ENCODE results near the gene RENBP. TPM values are rescaled to one million over a fixed set of nuclear protein-coding genes. Genes with fewer than 3 reads are reported as not detected.

Gene RENBP
- total and polyA plus RNA-seq, 9 of the 15 experiments (the other 6 are each of a cell fraction or from before 2014, with no cell fraction given): 0.07 to 14.8 (median 10.6) TPM; not detected in 1

DNA sequence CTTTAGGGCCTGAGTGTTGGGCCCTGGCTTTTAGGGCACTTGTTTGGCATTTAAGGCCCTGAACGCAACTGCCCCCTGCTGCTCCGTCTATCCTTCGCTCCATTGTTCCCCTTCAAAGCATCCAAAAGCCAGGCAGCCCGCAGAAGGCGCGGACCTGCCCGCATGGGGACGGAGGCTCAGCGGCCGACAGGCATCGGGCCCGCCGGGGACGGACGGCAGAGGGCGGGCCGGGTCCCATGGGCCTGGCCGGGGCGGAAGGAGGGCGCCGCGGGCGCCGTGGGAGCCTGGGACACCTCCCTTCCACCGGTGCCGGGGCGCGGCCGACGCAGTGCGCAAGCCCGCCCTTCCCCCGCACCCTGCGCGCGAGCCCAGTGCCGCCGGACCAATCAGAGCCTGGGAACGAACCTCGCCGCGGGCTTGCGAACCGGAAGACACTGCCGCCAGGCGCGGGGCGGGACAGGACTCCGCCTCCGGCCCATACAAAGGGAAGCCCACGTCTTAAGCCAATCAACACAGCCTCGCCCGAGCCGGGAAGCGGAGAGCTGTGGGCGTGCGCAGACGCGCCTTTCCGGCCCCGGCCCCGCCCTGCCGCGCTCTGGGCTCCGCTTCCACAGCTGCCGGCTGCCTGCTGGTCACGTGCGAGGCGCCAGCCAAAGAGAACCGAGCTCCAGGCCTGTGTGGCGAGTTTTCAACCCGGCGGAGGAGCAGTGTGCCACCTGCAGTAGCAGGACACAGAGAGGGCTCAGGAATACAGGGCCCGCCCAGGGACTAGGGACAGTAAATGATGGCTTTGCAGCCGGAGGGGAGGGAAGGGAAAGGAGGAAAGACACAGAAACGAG, 16.3 kb downstream of the RENBP start (continued):
- TF ChIP-seq, protein P1, sequence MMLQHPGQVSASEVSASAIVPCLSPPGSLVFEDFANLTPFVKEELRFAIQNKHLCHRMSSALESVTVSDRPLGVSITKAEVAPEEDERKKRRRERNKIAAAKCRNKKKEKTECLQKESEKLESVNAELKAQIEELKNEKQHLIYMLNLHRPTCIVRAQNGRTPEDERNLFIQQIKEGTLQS (IDR thresholded peaks at IDR 0.05): no peak
- TF ChIP-seq, protein P1 (CRISPR knock-in tag; conservative IDR thresholded peaks at IDR 0.05): no peak
- no peak for TF ChIP-seq POLR3A (IDR thresholded peaks at IDR 0.05; ENCODE audit: borderline replicate concordance, extremely low read depth, insufficient read depth, insufficient read length)
- TF ChIP-seq, protein P2, sequence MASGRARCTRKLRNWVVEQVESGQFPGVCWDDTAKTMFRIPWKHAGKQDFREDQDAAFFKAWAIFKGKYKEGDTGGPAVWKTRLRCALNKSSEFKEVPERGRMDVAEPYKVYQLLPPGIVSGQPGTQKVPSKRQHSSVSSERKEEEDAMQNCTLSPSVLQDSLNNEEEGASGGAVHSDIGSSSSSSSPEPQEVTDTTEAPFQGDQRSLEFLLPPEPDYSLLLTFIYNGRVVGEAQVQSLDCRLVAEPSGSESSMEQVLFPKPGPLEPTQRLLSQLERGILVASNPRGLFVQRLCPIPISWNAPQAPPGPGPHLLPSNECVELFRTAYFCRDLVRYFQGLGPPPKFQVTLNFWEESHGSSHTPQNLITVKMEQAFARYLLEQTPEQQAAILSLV (tag; IDR thresholded peaks at IDR 0.05): no peak
- TF ChIP-seq, protein P3, sequence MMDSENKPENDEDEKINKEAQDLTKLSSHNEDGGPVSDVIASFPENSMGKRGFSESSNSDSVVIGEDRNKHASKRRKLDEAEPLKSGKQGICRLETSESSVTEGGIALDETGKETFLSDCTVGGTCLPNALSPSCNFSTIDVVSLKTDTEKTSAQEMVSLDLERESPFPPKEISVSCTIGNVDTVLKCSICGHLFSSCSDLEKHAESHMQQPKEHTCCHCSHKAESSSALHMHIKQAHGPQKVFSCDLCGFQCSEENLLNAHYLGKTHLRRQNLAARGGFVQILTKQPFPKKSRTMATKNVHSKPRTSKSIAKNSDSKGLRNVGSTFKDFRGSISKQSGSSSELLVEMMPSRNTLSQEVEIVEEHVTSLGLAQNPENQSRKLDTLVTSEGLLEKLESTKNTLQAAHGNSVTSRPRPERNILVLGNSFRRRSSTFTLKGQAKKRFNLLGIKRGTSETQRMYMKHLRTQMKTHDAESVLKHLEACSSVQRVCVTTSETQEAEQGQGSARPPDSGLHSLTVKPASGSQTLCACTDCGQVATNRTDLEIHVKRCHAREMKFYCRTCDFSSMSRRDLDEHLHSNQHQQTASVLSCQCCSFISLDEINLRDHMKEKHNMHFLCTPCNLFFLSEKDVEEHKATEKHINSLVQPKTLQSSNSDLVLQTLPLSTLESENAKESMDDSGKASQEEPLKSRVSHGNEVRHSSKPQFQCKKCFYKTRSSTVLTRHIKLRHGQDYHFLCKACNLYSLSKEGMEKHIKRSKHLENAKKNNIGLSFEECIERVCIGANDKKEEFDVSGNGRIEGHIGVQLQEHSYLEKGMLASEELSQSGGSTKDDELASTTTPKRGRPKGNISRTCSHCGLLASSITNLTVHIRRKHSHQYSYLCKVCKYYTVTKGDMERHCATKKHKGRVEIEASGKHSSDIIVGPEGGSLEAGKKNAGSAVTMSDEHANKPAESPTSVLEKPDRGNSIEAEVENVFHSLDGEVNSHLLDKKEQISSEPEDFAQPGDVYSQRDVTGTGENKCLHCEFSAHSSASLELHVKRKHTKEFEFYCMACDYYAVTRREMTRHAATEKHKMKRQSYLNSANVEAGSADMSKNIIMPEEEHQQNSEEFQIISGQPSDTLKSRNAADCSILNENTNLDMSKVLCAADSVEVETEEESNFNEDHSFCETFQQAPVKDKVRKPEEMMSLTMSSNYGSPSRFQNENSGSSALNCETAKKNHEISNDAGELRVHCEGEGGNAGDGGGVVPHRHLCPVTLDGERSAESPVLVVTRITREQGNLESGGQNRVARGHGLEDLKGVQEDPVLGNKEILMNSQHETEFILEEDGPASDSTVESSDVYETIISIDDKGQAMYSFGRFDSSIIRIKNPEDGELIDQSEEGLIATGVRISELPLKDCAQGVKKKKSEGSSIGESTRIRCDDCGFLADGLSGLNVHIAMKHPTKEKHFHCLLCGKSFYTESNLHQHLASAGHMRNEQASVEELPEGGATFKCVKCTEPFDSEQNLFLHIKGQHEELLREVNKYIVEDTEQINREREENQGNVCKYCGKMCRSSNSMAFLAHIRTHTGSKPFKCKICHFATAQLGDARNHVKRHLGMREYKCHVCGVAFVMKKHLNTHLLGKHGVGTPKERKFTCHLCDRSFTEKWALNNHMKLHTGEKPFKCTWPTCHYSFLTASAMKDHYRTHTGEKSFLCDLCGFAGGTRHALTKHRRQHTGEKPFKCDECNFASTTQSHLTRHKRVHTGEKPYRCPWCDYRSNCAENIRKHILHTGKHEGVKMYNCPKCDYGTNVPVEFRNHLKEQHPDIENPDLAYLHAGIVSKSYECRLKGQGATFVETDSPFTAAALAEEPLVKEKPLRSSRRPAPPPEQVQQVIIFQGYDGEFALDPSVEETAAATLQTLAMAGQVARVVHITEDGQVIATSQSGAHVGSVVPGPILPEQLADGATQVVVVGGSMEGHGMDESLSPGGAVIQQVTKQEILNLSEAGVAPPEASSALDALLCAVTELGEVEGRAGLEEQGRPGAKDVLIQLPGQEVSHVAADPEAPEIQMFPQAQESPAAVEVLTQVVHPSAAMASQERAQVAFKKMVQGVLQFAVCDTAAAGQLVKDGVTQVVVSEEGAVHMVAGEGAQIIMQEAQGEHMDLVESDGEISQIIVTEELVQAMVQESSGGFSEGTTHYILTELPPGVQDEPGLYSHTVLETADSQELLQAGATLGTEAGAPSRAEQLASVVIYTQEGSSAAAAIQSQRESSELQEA (IDR thresholded peaks at IDR 0.05; ENCODE audit: low read depth): no peak
- no peak for TF ChIP-seq ZFP30 (CRISPR knock-in tag; IDR thresholded peaks at IDR 0.05; ENCODE audit: borderline replicate concordance)
- TF ChIP-seq CBFA2T2 (conservative IDR thresholded peaks at IDR 0.05): peak; percentile 70
- no peak for TF ChIP-seq TAF15 (IDR thresholded peaks at IDR 0.05; ENCODE audit: low read depth, low read length)
- no peak for TF ChIP-seq MEF2A (IDR thresholded peaks at IDR 0.05; ENCODE audit: control insufficient read depth, low read depth, low read length)
- TF ChIP-seq KDM4B (IDR thresholded peaks at IDR 0.05; ENCODE audit: borderline replicate concordance in 2 of 2, low read depth in 1 of 2): peak in 1 of 2 experiments; percentile 44; a peak in 1 of 4 replicates
- no peak for TF ChIP-seq ZNF408 (CRISPR knock-in tag; IDR thresholded peaks at IDR 0.05; ENCODE audit: low read depth)
